ENCODE measurements around the gene DHRS4L2.
"Not testable (repeated sequence)": the region's sequence is repeated elsewhere in the genome, so short reads cannot be mapped to it uniquely, and the experiment has no call there.

Gene DHRS4L2

DNA sequence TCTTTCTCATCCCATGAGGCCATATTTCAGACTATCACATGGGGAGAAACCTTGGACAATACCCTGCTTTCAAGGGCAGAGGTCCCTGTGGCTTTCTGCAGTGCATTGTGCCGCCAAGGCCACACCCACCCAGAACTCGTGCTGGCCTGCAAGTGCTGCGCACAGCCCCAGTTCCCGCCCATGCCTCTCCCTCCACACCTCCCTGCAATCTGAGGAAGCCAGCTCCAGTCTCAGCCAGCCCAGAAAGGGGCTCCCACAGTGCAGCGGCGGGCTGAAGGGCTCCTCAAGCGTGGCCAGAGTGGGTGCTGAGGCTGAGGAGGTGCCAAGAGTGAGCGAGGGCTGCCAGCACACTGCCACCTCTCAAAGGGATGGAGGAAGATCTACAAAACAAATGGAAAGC lies 15.6 kb upstream of the DHRS4L2 start:
- DNase-seq (ENCODE audit: low spot score): not testable (repeated sequence)

DNA sequence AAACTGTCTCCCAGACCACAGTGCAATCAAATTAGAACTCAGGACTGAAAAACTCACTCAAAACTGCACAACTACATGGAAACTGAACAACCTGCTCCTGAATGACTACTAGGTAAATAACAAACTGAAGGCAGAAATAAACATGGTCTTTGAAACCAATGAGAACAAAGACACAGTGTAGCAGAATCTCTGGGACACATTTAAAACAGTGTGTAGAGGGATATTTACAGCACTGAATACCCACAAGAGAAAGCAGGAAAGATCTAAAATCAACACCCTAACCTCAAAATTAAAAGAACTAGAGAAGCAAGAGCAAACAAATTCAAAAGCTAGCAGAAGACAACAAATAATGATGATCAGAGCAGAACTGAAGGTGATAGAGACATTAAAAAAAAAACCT lies 14.7 kb upstream of the DHRS4L2 start:
- not testable (repeated sequence) for DNase-seq (ENCODE audit: low spot score)

GRCh38 chr14:23977208-23977607 lies 11.5 kb upstream of the DHRS4L2 start:
- DNase-seq (ENCODE audit: low spot score): not testable (repeated sequence)

DNA sequence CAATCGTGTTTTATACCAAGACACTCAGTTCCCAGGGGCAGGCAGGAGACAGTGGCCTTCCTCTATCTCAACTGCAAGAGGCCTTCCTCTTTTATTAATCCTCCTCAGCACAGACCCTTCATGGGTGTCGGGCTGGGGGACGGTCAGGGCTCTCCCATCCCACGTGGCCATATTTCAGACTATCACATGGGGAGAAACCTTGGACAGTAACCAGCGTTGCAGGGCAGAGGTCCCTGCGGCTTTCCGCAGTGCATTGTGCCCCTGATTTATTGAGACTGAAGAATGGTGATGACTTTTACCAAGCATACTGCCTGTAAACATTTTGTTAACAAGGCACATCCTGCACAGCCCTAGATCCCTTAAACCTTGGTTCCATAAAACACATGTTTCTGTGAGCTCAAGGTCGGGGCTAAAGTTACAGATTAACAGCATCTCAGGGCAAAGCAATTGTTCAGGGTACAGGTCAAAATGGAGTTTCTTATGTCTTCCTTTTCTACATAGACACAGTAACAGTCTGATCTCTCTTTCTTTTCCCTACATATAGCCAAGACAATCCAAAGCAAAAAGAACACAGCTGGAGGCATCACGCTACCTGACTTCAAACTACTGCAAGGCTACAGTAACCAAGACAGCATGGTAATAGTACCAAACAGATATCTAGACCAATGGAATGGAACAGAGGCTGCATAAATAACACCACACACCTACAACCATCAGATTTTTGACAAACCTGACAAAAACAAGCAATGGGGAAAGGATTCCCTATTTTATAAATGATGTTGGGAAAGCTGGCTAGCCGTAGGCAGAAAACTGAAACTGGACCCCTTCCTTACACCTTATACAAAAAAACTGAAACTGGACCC lies 6.5 kb upstream of the DHRS4L2 start:
- not testable (repeated sequence) for DNase-seq (ENCODE audit: low spot score)

- DNase-seq (ENCODE audit: low spot score): no peak
These were observed 3.7 kb upstream of the DHRS4L2 start for GRCh38 chr14:23984891-23985602.

GRCh38 chr14:23988223-23988606 lies 514 bp upstream of the DHRS4L2 start:
- not testable (repeated sequence) for DNase-seq (ENCODE audit: low spot score)

GRCh38 chr14:23989734-23990445 lies 1.2 kb downstream of the DHRS4L2 start:
- not testable (repeated sequence) for DNase-seq (ENCODE audit: low spot score)

DNA sequence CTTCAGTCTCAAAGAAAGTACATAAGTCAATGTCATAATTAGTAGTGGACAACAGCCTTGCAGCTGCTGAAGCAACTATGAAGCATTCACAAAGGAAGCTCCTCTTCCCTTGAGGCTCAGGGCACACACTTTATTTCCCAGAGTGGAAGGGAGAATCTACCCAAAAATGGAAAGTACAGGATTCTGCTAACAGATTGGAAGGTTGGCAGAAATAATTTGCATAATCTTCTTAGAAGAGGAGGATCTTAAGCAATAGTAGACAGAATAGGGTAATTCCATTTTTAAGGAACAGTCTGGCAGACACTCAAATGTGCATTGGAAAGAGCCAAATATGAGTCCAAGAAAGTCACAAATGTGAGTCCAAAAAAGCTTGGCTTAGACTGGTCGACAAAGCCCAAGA lies 2.2 kb downstream of the DHRS4L2 start:
- not testable (repeated sequence) for DNase-seq (ENCODE audit: low spot score)

- not testable (repeated sequence) for DNase-seq (ENCODE audit: low spot score)
These were observed 4.3 kb downstream of the DHRS4L2 start for GRCh38 chr14:23993042-23993441.

DNA sequence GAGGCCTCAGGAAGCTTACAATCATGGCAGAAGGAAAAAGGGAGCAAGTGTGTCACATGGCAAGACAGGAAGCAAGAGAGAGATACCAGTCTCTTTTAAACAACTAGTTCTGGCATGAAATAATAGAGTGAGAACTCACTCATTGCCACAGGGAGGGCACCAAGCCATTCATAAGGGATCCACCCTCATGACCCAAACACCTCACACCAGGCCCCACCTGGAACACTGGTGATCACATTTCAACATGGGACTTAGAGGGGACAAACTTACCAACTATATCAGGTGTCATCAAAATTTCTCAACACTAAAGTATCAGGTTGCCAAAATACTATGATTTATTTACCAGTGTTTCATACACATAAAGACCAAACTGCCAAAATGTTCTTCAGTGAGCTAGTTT lies 7.3 kb downstream of the DHRS4L2 start:
- not testable (repeated sequence) for DNase-seq (ENCODE audit: low spot score)

DNA sequence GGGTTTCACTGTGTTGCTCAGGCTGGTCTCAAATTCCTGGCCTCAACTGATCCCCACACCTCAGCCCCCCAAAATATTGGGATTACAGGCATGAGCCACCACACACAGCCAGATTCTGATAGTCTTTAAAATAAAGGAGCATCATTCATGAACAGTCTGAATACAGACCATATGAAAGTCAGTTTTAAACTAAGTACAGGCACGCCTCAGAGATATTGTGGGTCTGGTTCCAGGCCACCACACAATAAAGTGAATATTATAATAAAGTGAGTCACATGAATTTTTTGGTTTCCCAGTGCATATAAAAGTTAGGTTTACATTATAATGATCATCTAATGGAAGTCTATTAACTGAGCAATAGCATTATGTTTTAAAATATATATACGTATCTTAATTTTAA lies 8.1 kb downstream of the DHRS4L2 start:
- not testable (repeated sequence) for DNase-seq (ENCODE audit: low spot score)

- not testable (repeated sequence) for DNase-seq (ENCODE audit: low spot score)
These were observed 10.9 kb downstream of the DHRS4L2 start for GRCh38 chr14:23999640-24000039.

DNA sequence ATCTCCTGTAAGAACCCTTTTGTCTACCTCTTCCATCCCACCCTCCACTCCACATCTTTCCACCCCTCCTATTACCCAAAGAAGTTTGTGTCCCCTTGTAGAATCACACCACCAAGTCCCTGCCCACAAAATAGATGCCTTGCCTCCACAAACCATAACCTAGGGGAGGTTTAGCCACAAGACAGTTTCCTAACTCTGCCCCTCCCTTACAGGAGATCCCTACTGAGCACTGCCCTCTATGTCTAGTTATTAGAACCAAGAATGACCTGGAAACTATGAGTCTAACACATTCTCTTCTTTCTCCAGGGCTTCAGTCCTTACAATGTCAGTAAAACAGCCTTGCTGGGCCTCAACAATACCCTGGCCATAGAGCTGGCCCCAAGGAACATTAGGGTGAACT lies 12.3 kb downstream of the DHRS4L2 start:
- DNase-seq (ENCODE audit: low spot score): not testable (repeated sequence)

GRCh38 chr14:24001679-24002078 lies 12.9 kb downstream of the DHRS4L2 start:
- DNase-seq (ENCODE audit: low spot score): not testable (repeated sequence)

DNA sequence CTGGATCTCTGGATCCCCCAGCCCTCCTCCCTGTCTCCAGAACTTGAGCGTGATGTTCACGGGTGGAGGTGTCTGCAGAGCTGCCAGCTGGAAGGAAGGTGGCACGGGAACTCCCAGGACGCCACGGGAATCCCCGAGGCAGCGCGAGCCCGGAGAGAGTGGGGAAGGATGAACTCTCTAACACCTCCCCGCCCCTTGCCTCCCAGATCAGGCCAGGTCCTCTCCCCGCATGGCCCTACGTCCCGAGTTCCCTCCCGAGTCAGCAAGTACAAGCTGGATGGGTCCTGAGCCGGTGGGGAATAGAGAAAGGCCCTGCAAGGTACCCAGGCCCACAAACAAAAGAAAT lies 17.7 kb downstream of the DHRS4L2 start:
- not testable (repeated sequence) for DNase-seq (ENCODE audit: low spot score)

DNA sequence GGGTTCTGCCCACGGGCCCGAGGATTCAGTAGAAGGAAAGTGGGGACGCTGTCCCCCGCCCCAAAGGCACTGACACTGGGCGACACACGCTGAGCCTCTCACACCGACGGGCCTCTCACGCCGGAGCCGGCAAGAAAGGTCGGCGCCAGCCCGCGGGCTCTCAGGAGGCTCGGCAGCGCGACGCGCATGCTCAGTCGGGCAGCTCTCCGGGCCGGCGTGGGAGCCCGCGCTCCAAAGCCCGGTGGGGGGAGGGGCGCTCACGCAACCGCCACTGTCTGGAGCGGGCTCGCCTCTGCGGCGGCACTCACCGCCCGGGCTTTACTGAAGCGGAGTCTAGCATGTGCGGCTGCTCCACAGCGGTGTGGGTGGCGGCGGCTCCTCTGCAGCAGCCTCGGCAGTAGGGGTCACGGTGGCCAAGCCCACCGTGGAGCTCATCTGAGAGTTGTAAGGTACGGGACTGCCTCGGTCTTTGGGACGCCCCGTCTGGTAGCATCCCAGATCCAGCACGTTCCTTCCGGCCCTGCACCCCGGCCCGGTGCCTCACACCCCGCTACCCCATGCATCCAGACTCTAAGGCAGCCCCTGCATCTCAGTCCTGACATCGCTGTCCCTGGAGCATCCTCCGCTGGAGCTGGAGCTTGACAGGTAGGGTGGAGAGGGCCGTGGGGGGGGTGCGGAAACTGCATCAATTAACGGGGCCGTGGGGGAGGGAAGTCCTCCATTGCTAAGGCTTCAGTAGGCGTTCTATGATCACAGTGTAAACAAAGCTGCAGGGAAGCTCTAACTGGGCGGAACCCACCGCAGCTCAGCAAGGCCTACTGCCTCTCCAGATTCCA lies 18.3 kb downstream of the DHRS4L2 start:
- not testable (repeated sequence) for DNase-seq (ENCODE audit: low spot score)

DNA sequence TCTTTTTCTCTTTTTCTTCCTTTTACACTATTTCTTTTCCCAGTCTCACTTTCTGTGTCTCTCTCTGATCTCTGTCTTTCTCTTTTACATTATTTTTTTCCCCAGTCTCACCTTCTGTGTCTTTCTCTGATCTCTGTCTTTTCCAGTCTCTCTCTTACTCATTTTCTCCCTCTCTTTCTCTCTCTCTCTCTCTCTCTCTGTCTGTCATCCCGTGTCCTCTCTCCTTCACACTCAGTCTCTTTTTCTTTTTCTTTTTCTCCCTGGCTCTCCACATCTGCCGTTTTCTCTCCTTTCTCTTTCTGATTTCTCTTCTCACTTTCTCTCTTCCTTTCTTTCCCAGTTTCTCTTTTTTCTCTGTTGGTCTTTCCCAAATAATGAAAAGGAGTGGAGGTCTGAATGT lies 22.3 kb downstream of the DHRS4L2 start:
- DNase-seq (ENCODE audit: low spot score): no peak

DNA sequence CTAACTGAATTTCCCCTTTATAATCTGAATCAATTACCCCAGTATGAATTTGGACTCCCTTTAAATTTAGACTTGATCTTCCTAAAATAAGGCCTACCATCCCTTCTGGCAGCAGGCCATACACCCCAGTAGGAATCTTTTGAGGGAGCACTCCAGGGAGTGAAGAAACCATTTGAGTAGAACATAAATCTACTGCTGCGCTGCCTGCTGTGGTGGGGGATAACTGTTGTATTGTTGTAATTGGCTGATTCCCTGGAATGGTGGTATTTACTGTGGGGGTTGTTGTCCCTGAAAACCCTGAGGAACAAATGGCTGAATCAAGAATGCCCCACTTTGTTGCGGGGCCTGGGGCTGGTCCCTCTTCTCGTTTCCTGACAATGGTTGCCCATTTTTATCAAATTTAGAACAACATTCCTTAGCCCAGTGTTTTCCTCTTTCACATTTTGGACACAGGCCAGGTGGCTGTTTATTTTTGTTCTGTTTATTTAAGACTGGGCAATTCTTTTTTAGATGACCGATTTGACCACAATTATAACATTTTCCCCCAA lies 24.1 kb downstream of the DHRS4L2 start:
- DNase-seq (ENCODE audit: low spot score): not testable (repeated sequence)

DNA sequence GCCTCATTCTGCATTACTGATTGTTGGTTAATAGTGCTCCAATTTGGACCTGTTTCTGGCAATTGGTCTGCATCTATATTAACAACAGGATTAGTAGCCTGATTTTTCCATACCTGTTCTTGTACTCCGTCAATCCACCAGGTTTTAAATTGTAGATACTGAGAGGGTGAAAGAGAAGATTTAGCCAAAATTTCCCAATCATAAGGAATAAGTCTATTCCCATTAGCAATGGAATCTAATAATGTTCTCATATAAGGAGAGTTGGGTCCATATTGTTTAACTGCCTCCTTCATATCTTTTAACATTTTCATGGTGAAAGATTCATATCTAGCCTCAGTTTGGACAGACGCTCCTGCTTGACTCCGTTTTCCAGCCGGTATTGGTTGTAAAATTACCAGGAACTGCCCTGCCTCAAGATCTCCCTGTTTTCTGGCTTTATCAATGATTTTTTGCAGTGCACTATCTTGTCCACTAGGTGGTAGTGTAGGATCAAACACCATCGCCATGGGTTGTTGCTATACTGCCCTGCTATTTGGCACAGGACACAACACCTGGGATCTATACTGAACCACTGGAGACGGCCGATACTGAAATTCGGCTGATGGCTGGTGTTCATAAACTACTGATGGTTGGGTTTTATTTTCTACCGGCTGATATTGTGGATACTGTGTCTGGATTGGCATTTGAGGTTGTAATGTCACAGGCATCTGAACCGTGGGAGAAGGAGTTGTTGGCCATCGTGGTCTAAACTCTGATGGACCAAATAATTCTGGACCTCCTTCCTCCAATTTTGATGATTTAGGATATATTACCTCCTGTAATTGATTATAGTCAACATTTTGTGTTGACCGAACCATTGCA lies 25.2 kb downstream of the DHRS4L2 start:
- peak; percentile 72 for DNase-seq (ENCODE audit: low spot score)

GRCh38 chr14:24015745-24016144 lies 27.0 kb downstream of the DHRS4L2 start:
- DNase-seq (ENCODE audit: low spot score): not testable (repeated sequence)

Data from germinal center (tissue), 1 donor.